Body of pancreas (tissue), 4 donors: ENCODE data around the gene STEAP1B.

Experiments used
- POLR2A ChIP-seq, 3 donors: fragments of 450-650 bp; IDR thresholded peaks; one replicate each; pipeline ENCODE4 v1.6.1; 2016; ENCODE audit warnings: antibody characterized with exemption in 3 of 3, mild to moderate bottlenecking in 2 of 3
- TF ChIP-seq, protein P1 (sequence below), 7 experiments: fragments of 450-650 bp in 4 of 7; fragments of 200-600 bp in 3 of 7; sonication (generic) in 3 of 7; IDR thresholded peaks; one replicate each; pipeline ENCODE4 v1.5.1; 2016 to 2019; ENCODE audit warnings: antibody characterized with exemption in 7 of 7

DNA sequence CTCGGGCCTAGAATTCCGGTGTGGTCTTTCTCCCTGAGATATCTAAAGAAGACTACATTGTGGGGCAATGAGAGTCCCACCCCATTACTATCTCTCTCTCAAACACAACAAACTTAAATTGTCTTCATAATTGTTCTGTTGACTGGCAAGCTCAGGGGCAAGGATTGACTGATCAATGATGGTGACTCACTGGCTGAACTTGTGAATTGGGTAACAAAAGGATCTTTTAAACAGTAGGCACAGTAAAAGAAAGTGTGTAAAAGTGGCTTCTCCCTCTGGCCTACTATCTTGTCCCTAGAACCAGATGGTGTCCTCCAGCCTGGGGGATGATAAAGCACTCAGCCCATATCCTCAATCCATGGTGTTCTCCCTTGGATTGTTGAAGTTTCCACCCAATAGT, 80.0 kb downstream of the STEAP1B start:
- TF ChIP-seq POLR2A (IDR thresholded peaks at IDR 0.05): no peak
- TF ChIP-seq, protein P1, sequence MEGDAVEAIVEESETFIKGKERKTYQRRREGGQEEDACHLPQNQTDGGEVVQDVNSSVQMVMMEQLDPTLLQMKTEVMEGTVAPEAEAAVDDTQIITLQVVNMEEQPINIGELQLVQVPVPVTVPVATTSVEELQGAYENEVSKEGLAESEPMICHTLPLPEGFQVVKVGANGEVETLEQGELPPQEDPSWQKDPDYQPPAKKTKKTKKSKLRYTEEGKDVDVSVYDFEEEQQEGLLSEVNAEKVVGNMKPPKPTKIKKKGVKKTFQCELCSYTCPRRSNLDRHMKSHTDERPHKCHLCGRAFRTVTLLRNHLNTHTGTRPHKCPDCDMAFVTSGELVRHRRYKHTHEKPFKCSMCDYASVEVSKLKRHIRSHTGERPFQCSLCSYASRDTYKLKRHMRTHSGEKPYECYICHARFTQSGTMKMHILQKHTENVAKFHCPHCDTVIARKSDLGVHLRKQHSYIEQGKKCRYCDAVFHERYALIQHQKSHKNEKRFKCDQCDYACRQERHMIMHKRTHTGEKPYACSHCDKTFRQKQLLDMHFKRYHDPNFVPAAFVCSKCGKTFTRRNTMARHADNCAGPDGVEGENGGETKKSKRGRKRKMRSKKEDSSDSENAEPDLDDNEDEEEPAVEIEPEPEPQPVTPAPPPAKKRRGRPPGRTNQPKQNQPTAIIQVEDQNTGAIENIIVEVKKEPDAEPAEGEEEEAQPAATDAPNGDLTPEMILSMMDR (IDR thresholded peaks at IDR 0.05): no peak
